Fibroblast of the aortic adventitia (primary cell): ENCODE measurements around the gene SVOP. TPM values are rescaled to one million over a fixed set of nuclear protein-coding genes. Genes with fewer than 3 reads are reported as not detected.

ENCODE experiments used
- DNase-seq: peaks from one replicate; pipeline ENCODE4 v3.0.0-alpha.2; 2010; ENCODE audit warnings: low read depth
- H3K4me3 ChIP-seq: 2 replicates; pipeline ENCODE4 v1.5.1; 2011; ENCODE audit warnings: low read depth, mild to moderate bottlenecking, control low read depth, low read length, moderate library complexity
- CTCF ChIP-seq: IDR thresholded peaks from 2 replicates; pipeline ENCODE4 v1.5.1; 2011; ENCODE audit warnings: mild to moderate bottlenecking, low read length, control low read depth, inconsistent platforms; ENCODE audit not compliant: insufficient read depth
- total RNA-seq: library from RNA; depleted of rRNA; stranded (reverse); fragments of >200 nt; gene quantifications from 2 replicates; pipeline ENCODE4 v1.2.3, GENCODE V29; 2012; ENCODE audit warnings: low replicate concordance

SVOP gene
- total RNA-seq, 1 donor, result not detected

- DNase-seq, result no peak
Measured at GRCh38 chr12:108983227-108983626, 37.6 kb downstream of the SVOP start.

GRCh38 chr12:108982621-108983219 is 38.1 kb downstream of the SVOP start:
- H3K4me3 ChIP-seq, result no peak overlapping the region
- no peak for TF ChIP-seq CTCF
- no peak for DNase-seq

More at GRCh38 chr12:108983227-108983626, 37.6 kb downstream of the SVOP start:
- TF ChIP-seq CTCF, result no peak
- no peak overlapping the region for H3K4me3 ChIP-seq

- no peak overlapping the region for H3K4me3 ChIP-seq
- no peak for DNase-seq
- no peak for TF ChIP-seq CTCF
Measured at GRCh38 chr12:108981835-108982234, 39.0 kb downstream of the SVOP start.

- H3K4me3 ChIP-seq, result no peak overlapping the region
- TF ChIP-seq CTCF, result no peak
- DNase-seq, result peak; percentile 76
Measured at GRCh38 chr12:108980831-108981618, 39.8 kb downstream of the SVOP start.

- no peak for TF ChIP-seq CTCF
- DNase-seq, result no peak
- no peak overlapping the region for H3K4me3 ChIP-seq
Measured at GRCh38 chr12:108977360-108977759, 43.5 kb downstream of the SVOP start.

GRCh38 chr12:108975024-108975593 is 45.8 kb downstream of the SVOP start:
- peak; percentile 6 for DNase-seq
- no peak for TF ChIP-seq CTCF
- H3K4me3 ChIP-seq, result no peak overlapping the region
